GM18951 (cell line): ENCODE data around the gene KRCC1.
"Not testable (repeated sequence)": the region's sequence is repeated elsewhere in the genome, so short reads cannot be mapped to it uniquely, and the experiment has no call there.

Experiments
- POLR2A ChIP-seq: IDR thresholded peaks from 4 replicates; pipeline ENCODE4 v1.6.1; 2011; ENCODE audit warnings: mild to moderate bottlenecking; ENCODE audit not compliant: insufficient read length, insufficient read depth; ENCODE audit errors: extremely low read depth
- in situ Hi-C: fragments of 300-500 bp; cut with MboI; formaldehyde crosslinking; loops from one replicate; pipeline ENCODE4 v1.12.0; 2022; ENCODE audit warnings: low sequenced_read_pairs, mixed read lengths, inconsistent platforms; ENCODE audit not compliant: unreplicated experiment

Gene KRCC1

GRCh38 chr2:88049622-88050021 lies 6.0 kb downstream of the KRCC1 start:
- in situ Hi-C loops = no loop called here
- TF ChIP-seq POLR2A = no peak

- in situ Hi-C loops = no loop called here
- TF ChIP-seq POLR2A = no peak
These were observed 7.0 kb downstream of the KRCC1 start for GRCh38 chr2:88048541-88048940.

GRCh38 chr2:88045561-88045960 lies 10.0 kb downstream of the KRCC1 start:
- in situ Hi-C loops = not testable (repeated sequence)

- TF ChIP-seq POLR2A = no peak
- in situ Hi-C loops = no loop called here
These were observed 13.1 kb downstream of the KRCC1 start for GRCh38 chr2:88042476-88042875.

GRCh38 chr2:88038263-88039105 lies 17.1 kb downstream of the KRCC1 start:
- in situ Hi-C loops = no loop called here
- no peak for TF ChIP-seq POLR2A

- no peak for TF ChIP-seq POLR2A
- in situ Hi-C loops = no loop called here
These were observed 19.0 kb downstream of the KRCC1 start for GRCh38 chr2:88036606-88037005.

- in situ Hi-C loops = no loop called here
- no peak for TF ChIP-seq POLR2A
These were observed 19.4 kb downstream of the KRCC1 start for GRCh38 chr2:88036182-88036581.

GRCh38 chr2:88032070-88032702 lies 23.4 kb downstream of the KRCC1 start:
- TF ChIP-seq POLR2A = no peak
- in situ Hi-C loops = no loop called here

- in situ Hi-C loops = no loop called here
- no peak for TF ChIP-seq POLR2A
These were observed 26.7 kb downstream of the KRCC1 start for GRCh38 chr2:88028931-88029330.

GRCh38 chr2:88027697-88028389 lies 27.7 kb downstream of the KRCC1 start:
- in situ Hi-C loops = no loop called here
- no peak for TF ChIP-seq POLR2A

GRCh38 chr2:88024509-88024908 lies 31.1 kb downstream of the KRCC1 start:
- in situ Hi-C loops = loop anchor here (25.0 kb wide), 1 partner anchor 537 kb away; no protein-coding TSS in a partner anchor
- TF ChIP-seq POLR2A = no peak

GRCh38 chr2:88022669-88022921 lies 33.0 kb downstream of the KRCC1 start:
- TF ChIP-seq POLR2A = no peak
- in situ Hi-C loops = loop anchor here (25.0 kb wide), 1 partner anchor 535 kb away; no protein-coding TSS in a partner anchor

- TF ChIP-seq POLR2A = no peak
- in situ Hi-C loops = loop anchor here (25.0 kb wide), 1 partner anchor 533 kb away; no protein-coding TSS in a partner anchor
These were observed 35.6 kb downstream of the KRCC1 start for GRCh38 chr2:88019985-88020384.

GRCh38 chr2:88018909-88019308 lies 36.7 kb downstream of the KRCC1 start:
- TF ChIP-seq POLR2A = no peak
- in situ Hi-C loops = loop anchor here (25.0 kb wide), 1 partner anchor 532 kb away; no protein-coding TSS in a partner anchor

GRCh38 chr2:88018077-88018805 lies 37.3 kb downstream of the KRCC1 start:
- in situ Hi-C loops = loop anchor here (25.0 kb wide), 1 partner anchor 531 kb away; no protein-coding TSS in a partner anchor

GRCh38 chr2:88017780-88018038 lies 37.9 kb downstream of the KRCC1 start:
- in situ Hi-C loops = loop anchor here (25.0 kb wide), 1 partner anchor 530 kb away; no protein-coding TSS in a partner anchor
